Ovary (tissue), 3 donors: Measurements from ENCODE around the gene P2RY8.

Source experiments
- CTCF ChIP-seq, 3 donors: fragments of 450-650 bp in 2 of 3; fragments of 200-600 bp in 1 of 3; IDR thresholded peaks; one replicate each; pipeline versions ENCODE4 v1.5.1 to v1.8.0; 2016 to 2022; ENCODE audit warnings: antibody characterized with exemption in 3 of 3, mild to moderate bottlenecking in 1 of 3
- POLR2A ChIP-seq: fragments of 450-650 bp; IDR thresholded peaks from one replicate; pipeline ENCODE4 v1.6.1; 2017; ENCODE audit warnings: antibody characterized with exemption, mild to moderate bottlenecking, moderate library complexity
- donor health status: DM: no; HTN: no; CAD: no.

- TF ChIP-seq POLR2A (no peak), CTCF (IDR thresholded peaks at IDR 0.05) (no peak)
Measured at GRCh38 chrX:1551959-1552546, 15.1 kb upstream of the P2RY8 start.
